ENCODE data around the gene NOBOX.
"Not testable (repeated sequence)": the region's sequence is repeated elsewhere in the genome, so short reads cannot be mapped to it uniquely, and the experiment has no call there.

NOBOX gene

GRCh38 chr7:144403649-144404061 lies at the start of gene NOBOX:
Gene NOBOX (minus strand): TSS chr7:144403693.
- DNase-seq (ENCODE audit: low read depth) = no peak

- no peak for DNase-seq (ENCODE audit: low read depth)
Observed at GRCh38 chr7:144452064-144452463, 48.6 kb upstream of the NOBOX start.

GRCh38 chr7:144445590-144445989 lies 42.1 kb upstream of the NOBOX start:
- DNase-seq (ENCODE audit: low read depth) = no peak

- DNase-seq (ENCODE audit: low read depth) = no peak
Observed at GRCh38 chr7:144439717-144440205, 36.3 kb upstream of the NOBOX start.

- no peak for DNase-seq (ENCODE audit: low read depth)
Observed at GRCh38 chr7:144438759-144439158, 35.3 kb upstream of the NOBOX start.

GRCh38 chr7:144437370-144438191 lies 34.1 kb upstream of the NOBOX start:
- no peak for DNase-seq (ENCODE audit: low read depth)

- DNase-seq (ENCODE audit: low read depth) = no peak
Observed at GRCh38 chr7:144436500-144436899, 33.0 kb upstream of the NOBOX start.

- DNase-seq (ENCODE audit: low read depth) = no peak
Observed at GRCh38 chr7:144428431-144428830, 24.9 kb upstream of the NOBOX start.

- not testable (repeated sequence) for DNase-seq (ENCODE audit: low read depth)
Observed at GRCh38 chr7:144427539-144427938, 24.0 kb upstream of the NOBOX start.

GRCh38 chr7:144418931-144419330 lies 15.4 kb upstream of the NOBOX start:
- not testable (repeated sequence) for DNase-seq (ENCODE audit: low read depth)

GRCh38 chr7:144416341-144416740 lies 12.8 kb upstream of the NOBOX start:
- DNase-seq (ENCODE audit: low read depth) = no peak

- no peak for DNase-seq (ENCODE audit: low read depth)
Observed at GRCh38 chr7:144415858-144416257, 12.4 kb upstream of the NOBOX start.

GRCh38 chr7:144414815-144415214 lies 11.3 kb upstream of the NOBOX start:
- no peak for DNase-seq (ENCODE audit: low read depth)

- no peak for DNase-seq (ENCODE audit: low read depth)
Observed at GRCh38 chr7:144410441-144410840, 6.9 kb upstream of the NOBOX start.

GRCh38 chr7:144408121-144408520 lies 4.6 kb upstream of the NOBOX start:
- no peak for DNase-seq (ENCODE audit: low read depth)

- no peak for DNase-seq (ENCODE audit: low read depth)
Observed at GRCh38 chr7:144407266-144407931, 3.9 kb upstream of the NOBOX start.

GRCh38 chr7:144404946-144405345 lies 1.5 kb upstream of the NOBOX start:
- no peak for DNase-seq (ENCODE audit: low read depth)

GRCh38 chr7:144403102-144403501 lies 391 bp downstream of the NOBOX start:
- DNase-seq (ENCODE audit: low read depth) = no peak

GRCh38 chr7:144401490-144401889 lies 2.0 kb downstream of the NOBOX start:
- no peak for DNase-seq (ENCODE audit: low read depth)

- DNase-seq (ENCODE audit: low read depth) = no peak
Observed at GRCh38 chr7:144399946-144400345, 3.5 kb downstream of the NOBOX start.

GRCh38 chr7:144398911-144399310 lies 4.6 kb downstream of the NOBOX start:
- DNase-seq (ENCODE audit: low read depth) = no peak

- no peak for DNase-seq (ENCODE audit: low read depth)
Observed at GRCh38 chr7:144398291-144398690, 5.2 kb downstream of the NOBOX start.

GRCh38 chr7:144397086-144397485 lies 6.4 kb downstream of the NOBOX start:
- DNase-seq (ENCODE audit: low read depth) = no peak
